ENCODE measurements around the gene GIMAP5.
"Not testable (repeated sequence)": the region's sequence is repeated elsewhere in the genome, so short reads cannot be mapped to it uniquely, and the experiment has no call there.

GIMAP5 gene

DNA sequence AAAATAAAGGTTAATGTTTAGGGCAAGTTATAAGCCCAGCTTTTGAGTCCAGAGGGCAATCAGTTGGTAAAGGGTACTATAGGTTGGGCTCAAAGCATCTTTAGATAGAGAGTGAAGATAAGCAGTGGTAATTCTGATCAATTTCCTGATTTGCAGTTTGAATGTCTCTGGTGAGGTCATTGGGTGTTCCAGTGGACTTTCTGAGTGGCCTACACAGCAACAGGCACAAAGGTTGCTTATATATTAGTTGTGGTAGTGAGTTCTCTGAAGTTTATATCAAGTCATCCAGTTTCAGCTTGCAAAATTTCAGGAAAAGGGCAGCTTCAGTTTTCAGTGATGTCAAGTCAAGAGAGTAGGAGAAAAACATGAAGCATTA, 29.1 kb downstream of the GIMAP5 start:
- in situ Hi-C loops (cut with MboI; ENCODE audit: low sequenced_read_pairs): no loop called here

DNA sequence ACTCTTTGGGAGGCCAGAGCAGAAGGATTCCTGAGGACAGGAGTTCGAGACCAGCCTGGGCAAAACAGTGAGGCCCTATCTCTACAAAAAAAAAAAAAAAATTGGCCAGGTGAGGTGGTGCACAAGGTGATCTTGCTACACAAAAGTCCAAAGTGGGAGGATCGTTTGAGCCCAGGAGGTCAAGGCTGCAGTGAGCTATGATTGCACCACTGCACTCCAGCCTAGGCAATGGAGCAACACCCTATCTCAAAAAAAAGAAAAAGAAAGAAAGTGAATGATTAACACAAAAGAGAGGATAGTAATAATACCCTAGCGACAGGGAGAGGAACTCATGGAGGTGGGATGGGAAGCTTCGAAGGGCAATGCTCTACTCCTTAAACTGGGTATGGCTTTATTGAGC, 32.5 kb downstream of the GIMAP5 start:
- in situ Hi-C loops (cut with MboI; ENCODE audit: low sequenced_read_pairs): no loop called here

DNA sequence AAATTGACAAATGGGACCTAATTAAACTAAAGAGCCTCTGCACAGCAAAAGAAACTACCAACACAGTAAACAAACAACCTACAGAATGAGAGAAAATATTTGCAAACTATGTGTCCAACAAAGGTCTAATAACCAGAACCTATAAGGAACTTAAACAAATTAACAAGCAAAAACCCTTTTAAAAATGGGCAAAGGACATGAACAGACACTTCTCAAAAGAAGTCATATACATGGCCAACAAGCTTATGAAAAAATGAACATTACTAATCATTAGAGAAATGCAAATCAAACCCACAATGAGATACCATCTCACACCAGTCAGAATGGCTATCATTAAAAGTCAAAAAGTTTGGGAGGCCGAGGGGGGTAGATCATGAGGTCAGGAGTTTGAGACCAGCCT, 36.9 kb downstream of the GIMAP5 start:
- in situ Hi-C loops (cut with MboI; ENCODE audit: low sequenced_read_pairs): not testable (repeated sequence)

DNA sequence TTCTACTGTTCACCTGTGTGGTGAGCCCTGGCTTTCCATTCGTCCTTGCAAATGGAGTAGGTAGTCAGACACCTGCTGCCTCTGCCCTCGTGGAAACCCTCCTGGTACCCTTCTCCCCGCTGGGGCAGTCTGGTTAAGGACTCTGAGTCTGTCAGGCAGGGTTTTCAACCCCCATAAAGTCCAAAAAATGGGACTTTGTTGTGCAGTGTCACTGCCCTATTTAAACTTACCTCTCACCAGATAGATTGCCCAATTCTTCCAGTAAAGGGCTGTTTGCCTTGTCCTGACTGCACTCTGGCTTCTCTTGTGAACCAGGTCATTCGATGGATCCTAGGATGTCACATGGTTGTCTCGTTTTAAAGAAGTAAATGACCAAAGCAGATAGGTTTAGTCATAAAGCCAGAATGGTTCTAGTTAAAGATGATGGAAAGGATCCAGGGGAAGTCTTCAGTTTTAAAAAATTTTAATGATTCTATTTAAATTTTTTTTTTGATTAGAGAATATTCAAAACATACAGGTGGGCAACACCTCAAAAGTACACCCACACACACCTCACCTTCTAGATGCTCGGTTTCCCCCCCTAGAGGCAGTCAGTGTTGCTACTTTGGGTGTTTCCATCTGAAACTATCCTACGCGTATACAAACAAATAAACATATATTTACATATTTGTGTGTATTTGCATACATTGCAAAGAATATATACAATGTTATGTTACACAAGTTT, 41.0 kb downstream of the GIMAP5 start:
- in situ Hi-C loops (cut with MboI; ENCODE audit: low sequenced_read_pairs): no loop called here

DNA sequence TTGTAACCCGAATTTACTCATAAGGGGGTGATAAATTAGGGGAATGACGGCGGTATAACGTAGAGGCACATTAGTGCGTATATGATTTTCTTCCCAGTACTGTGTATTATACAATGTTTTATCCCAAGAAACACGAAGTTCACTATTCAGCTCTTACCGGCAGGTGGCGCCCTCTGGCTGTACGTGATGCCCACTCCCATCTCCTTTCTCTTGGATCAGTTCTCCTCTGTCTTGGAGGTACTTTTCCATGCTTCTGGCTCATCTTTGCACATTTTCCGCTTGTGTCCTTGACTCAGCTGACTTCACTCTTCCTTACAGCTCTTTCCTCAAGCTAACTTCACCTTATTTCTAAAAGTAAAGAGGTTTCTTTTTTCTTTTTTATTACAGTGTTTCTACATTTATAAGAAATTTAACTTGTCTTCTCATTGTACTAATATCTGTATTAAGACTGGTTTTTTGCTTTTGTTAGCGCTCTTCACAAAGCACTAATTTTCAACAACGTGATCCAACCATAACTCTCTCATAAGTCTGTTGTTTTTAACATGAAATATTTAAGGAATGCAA, 41.6 kb downstream of the GIMAP5 start:
- in situ Hi-C loops (cut with MboI; ENCODE audit: low sequenced_read_pairs): no loop called here

DNA sequence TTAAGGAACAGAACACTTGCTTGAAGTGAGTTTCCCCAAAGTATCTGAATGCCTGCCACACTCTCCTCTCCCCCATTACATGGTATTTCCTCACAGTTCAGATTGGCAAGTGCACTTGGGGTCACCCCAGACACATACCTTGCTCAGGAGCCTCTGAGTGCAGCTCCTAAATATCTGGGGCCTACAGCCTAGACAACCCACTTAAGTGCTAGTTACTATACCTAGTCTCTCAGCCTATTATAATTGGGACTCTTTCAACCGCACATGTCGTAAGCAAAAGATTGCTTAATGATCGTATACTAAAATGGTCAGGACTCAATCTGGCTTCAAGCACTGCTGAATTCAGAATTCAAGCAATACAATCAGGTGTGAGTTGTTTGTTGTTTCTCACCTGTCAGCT, 43.1 kb downstream of the GIMAP5 start:
- in situ Hi-C loops (cut with MboI; ENCODE audit: low sequenced_read_pairs): no loop called here

DNA sequence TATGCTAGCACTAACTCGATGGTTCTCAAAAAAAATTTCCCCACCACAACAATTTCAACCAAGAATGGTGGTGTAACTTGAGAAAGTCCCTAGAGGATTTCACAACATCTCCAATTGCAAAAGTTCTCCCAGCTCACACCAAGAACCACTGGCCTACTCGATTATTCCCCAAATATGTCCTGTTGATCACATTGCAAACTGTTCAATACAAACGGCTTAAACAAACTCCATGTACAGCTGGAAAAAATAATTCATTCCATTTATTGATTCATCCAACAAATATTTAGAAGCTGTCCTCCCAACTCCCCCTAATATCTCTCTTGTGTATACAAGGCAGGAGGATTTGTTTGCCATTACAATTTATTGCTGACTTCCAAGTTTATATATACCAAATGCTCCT, 43.9 kb downstream of the GIMAP5 start:
- in situ Hi-C loops (cut with MboI; ENCODE audit: low sequenced_read_pairs): no loop called here

DNA sequence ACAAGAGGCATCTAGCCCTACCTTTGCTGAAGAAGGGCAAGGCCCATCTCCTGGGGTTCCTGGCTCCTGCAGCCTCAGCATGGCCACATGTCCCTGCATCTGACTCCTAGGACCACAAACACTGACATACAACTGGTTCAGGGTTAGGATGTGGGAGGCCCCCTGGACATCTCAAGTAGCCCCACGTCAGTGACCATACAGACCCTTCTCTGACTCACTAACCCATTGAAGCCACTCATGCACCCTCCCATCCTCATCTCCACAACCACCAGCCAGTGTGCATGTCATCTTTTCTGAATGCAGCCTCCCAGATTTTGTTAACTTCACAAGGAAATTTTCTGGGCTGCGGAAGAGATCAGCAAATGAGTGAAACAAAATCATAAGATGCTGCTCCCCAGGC, 44.7 kb downstream of the GIMAP5 start:
- in situ Hi-C loops (cut with MboI; ENCODE audit: low sequenced_read_pairs): no loop called here

DNA sequence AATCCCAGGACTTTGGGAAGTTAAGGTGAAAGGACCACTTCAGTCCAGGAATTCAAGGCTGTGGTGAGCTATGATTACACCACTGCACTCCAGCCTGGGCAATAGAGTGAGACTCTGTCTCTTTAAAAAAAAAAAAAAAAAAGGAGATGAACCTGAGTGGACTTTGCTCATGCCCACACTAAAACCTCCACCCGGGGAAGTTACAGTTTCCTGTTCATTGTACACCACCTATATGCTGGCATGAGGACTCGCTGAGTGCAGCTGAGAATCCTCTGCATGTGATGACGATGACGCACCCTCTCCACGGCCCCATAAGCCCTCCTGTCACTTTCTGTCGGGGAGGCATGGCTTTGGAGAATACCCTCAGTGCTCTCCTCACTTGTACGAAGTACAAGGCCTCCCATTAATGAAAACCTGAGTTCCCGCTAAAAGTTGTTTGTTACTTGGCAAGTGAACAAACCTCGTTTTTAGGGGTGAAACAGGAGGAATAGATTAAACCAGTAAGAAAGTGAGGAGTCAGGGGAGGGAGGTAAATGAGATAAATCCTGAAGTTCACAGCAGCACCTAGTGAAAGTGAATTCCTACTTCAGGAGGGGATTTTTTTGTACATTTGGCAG, 47.0 kb downstream of the GIMAP5 start:
- in situ Hi-C loops (cut with MboI; ENCODE audit: low sequenced_read_pairs): no loop called here

DNA sequence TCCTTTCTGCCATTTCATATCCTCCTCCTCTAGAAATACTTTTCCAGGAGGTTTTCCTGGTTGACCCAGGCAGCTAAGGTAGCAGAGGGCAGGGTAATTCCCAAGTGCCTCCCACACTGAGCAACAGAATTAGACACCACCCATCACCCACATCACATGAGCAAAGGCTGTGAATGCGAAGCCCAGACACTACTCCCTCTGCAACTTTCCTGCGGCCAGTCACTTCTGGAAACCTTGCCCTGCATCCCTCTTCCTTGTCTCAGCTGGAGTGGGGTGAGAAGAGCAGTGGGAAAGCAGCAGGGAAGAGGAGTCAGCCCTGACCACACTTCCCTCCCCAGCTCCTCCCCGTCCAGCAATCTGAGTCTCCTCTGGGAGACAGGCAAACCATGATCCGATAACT, 47.7 kb downstream of the GIMAP5 start:
- in situ Hi-C loops (cut with MboI; ENCODE audit: low sequenced_read_pairs): no loop called here

DNA sequence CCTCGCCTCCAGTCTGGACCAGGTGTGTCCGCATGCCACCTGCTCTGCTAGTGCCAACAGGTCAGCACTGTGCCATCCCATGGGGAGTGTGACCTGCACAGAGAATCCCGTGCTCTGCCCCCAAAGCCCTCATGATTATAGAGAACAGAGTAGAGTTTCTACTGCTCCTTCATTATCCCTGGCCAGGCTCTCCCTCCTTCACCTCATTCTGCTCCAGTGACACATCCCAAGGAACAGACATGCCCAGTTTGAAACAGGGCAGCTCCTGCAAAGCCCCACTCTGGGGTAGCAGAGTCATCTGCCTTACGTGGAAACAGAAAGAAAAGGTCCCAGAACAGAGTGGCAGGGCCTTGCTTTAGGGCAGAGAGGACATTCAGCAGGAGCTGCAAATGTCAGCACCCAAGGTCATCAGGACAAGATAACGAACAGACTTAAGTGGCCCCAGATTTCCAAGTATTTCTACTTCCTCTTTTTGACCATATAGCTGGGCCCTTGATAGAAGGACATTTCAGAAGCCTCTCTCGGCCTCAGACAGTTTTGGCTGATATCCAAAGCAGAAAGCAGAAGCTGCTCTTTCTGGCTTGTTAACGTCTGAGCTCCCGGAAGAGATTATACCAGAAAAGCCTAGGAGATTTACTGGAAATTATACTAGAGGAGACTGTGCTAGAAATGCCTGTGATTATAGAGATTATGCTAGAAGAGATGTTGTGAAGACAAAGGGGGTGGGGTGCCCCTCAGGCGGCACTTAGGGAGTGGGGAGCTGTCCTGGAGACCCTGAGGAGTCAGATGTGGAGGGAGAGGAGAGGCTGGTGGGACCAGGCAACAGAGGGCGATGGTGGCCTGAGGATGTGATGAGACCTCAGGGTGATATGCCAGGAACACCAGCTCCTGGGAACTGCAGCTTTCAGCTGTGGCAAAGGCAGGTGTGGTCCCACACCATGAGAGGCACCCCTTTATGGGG, 50.4 kb downstream of the GIMAP5 start:
- in situ Hi-C loops (cut with MboI; ENCODE audit: low sequenced_read_pairs): no loop called here

DNA sequence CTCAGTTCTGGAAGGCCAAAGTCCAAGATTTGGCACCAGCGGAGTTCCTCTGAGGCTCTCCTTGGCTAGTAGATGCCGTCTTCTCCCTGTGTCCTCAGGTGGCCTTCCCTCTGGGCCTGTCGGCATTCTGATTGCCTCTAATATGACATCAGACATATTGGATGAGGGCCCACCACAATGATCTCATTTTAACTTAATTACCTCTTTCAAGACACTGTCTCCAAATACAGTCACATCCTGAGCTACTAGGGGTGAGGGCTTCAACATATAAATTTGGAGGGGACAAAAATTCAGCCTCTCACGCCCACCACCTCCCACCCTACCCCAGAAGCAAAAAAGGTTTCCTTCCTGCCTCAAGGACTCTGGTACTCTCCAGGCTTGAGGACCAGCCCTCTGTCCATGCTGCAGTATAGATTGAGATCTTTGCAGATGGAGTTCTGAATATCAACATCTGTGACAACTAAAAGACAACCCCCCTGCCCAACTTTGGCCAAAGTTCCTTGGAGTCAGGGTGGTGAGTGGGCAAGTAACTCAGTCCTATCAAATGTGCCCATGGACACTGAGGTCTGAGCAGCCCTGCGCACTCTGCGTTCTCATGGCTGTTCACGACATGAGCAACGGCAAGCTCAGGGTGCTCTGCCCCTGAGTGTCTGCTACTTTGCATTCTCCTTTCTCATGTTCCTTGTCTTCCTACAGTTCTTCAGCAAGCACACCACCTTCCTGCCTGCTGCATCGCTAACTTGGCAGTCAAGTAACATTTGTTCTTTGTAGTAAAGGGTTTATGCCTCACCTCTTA, 51.5 kb downstream of the GIMAP5 start:
- in situ Hi-C loops (cut with MboI; ENCODE audit: low sequenced_read_pairs): no loop called here

DNA sequence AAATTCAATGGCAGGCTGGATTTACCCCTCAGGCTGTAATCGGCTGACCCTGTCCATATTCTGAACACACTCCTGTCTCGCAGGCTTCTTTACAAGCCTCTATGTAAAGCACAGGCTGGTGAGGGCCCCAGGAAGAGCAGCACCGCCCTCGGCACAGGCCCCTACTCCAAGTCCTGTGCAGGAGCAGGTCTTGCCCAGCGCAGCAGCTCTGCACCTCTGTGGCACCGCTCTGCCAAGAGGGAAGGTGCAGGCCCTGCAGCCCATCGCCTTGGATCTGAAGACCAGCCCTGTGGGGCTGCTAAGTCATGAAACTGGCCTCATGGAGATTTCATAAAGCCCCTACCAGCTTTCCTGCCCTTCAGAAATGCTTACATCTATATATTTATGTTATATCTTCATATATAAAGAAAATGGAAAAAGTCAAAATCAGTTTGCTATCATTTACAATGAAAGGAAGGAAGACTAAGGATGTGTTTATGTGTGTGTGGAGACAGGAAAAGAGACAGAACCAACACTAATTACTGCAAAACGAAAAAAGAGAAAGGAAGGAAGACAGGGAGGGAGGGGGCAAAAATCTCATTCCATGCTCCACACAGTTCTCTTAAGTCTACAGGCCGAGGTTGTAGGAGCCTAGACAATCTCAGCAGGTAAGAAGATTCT, 53.3 kb downstream of the GIMAP5 start:
- in situ Hi-C loops (cut with MboI; ENCODE audit: low sequenced_read_pairs): no loop called here

DNA sequence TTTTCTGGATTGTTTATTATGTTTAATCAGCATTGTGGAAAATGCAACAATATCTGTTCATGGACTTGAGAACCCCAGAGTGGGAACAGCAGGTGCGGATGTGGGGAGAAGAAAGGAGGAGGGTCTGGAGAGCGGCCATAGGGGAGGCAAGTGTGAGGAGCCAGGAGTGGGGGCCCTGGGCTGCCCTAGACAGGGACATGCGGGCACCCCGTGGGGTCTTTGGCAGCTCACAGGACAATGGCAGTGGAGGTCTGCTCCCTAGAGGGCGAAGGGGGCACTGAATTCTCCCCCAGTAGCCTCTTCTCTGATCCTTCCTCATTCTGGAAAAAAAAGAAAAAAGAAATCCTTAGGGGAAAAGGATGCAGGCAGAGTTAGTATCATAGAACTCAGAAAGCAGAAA, 54.1 kb downstream of the GIMAP5 start:
- in situ Hi-C loops (cut with MboI; ENCODE audit: low sequenced_read_pairs): no loop called here

DNA sequence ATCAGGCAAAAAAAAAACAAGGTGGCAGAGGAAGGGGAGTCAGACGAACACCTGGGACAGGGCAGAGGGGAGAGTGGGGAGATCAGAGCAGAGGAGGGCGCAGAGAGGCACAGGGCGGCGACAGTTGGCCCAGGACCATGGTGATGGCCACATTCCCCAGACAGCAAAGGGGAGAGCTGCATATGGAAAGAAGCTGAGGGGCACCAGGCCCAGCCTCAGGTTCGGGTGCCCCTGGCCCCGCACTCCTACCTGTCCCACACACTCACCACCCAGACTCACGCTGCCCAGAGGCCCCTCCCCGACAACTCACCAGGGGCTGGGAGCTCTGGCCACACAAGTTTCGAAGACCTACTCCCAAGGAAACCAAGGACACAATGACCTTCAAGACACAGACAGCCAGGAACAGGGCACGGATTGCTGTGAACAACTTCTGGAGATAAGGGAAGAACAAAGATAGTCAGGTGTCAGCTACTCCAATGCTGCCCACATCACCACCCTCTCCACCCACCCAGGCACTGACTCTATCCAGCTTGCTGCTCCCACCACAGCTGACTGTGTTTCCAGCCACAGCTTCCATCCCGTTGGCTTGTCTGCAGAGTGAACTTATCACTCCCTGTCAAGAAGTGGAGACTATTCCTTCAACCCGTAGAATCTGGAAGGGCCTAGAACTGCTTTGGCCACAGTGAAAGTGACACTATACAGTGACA, 54.7 kb downstream of the GIMAP5 start:
- in situ Hi-C loops (cut with MboI; ENCODE audit: low sequenced_read_pairs): no loop called here
